Natural killer cell treated with Interleukin-12 subunit alpha and Interleukin-12 subunit beta and Interleukin-15 and Interleukin-18, amount 100 ng/mL, for 72 hours (primary cell): ENCODE results near the gene LCE3C. TPM values are rescaled to one million over a fixed set of nuclear protein-coding genes. Genes with fewer than 3 reads are reported as not detected.

Experiments used
- ATAC-seq, 2 donors: fragments of 150-1000 bp; cut with Tn5 transposase in 1 of 2; sonication (Bioruptor Pico), chemical (Tn5 transposase) in 1 of 2; 2 replicates each; pipeline ENCODE4 v1.10.0; 2021
- DNase-seq: peaks from one replicate; pipeline ENCODE4 v3.0.0; 2022; ENCODE audit warnings: low spot score
- H3K27ac Mint-ChIP-seq, 2 donors: 1 replicate in 1 of 2; 2 replicates in 1 of 2; pipeline ENCODE4 v1.8.0; 2022; ENCODE audit warnings: mixed read lengths in 2 of 2, mild to moderate bottlenecking in 1 of 2, moderate library complexity in 1 of 2
- H3K27me3 Mint-ChIP-seq, 2 donors: 1 replicate in 1 of 2; 2 replicates in 1 of 2; pipeline ENCODE4 v1.8.0; 2022; ENCODE audit warnings: mixed read lengths in 2 of 2
- H3K36me3 Mint-ChIP-seq: one replicate; pipeline ENCODE4 v1.8.0; 2022; ENCODE audit warnings: mixed read lengths
- H3K4me1 Mint-ChIP-seq, 2 donors: 1 replicate in 1 of 2; 2 replicates in 1 of 2; pipeline ENCODE4 v1.8.0; 2022; ENCODE audit warnings: low read depth in 2 of 2, mixed read lengths in 2 of 2, mild to moderate bottlenecking in 1 of 2
- H3K4me3 Mint-ChIP-seq: one replicate; pipeline ENCODE4 v1.8.0; 2022; ENCODE audit warnings: mixed read lengths
- H3K9me3 Mint-ChIP-seq: 2 replicates; pipeline ENCODE4 v1.8.0; 2022; ENCODE audit warnings: mixed read lengths
- total RNA-seq, 2 donors: library from RNA; stranded (reverse); gene quantifications; one replicate each; pipeline ENCODE4 v1.2.3, GENCODE V29; 2022

The LCE3C gene
- total RNA-seq, 2 donors from 2014 or later: not detected

- peaks cover 3 to 4% of the 10 kb centered on the region in 2 donors for H3K4me1 Mint-ChIP-seq
- H3K27me3 Mint-ChIP-seq: peaks cover 23 to 39% of the 10 kb centered on the region in 2 donors
- peaks cover 5% of the 10 kb centered on the region for H3K36me3 Mint-ChIP-seq
- DNase-seq (no peak), ATAC-seq (peak; percentile 41 to 48)
- no peak overlapping the region for H3K27ac Mint-ChIP-seq
- no peak overlapping the region for H3K4me3 Mint-ChIP-seq
- H3K9me3 Mint-ChIP-seq: peaks cover 5% of the 10 kb centered on the region
Observed at GRCh38 chr1:152623203-152623844, 23.3 kb downstream of the LCE3C start.

GRCh38 chr1:152626744-152627143, 26.7 kb downstream of the LCE3C start:
- no peak for DNase-seq
- Mint-ChIP-seq H3K9me3 (no peaks in the 10 kb centered on the region), H3K36me3 (no peaks in the 10 kb centered on the region), H3K4me3 (no peak overlapping the region), H3K27ac (no peak overlapping the region), H3K4me1 (peaks cover 3 to 4% of the 10 kb centered on the region in 2 donors), H3K27me3 (peaks cover 25 to 54% of the 10 kb centered on the region in 2 donors)
- no peak for ATAC-seq

GRCh38 chr1:152630596-152630995, 30.6 kb downstream of the LCE3C start:
- ATAC-seq: no peak
- Mint-ChIP-seq H3K4me1 (no peaks in the 10 kb centered on the region), H3K9me3 (no peaks in the 10 kb centered on the region), H3K27me3 (peaks cover 20 to 54% of the 10 kb centered on the region in 2 donors), H3K36me3 (no peaks in the 10 kb centered on the region), H3K4me3 (no peak overlapping the region), H3K27ac (no peak overlapping the region)
- no peak for DNase-seq

- no peaks in the 10 kb centered on the region for H3K9me3 Mint-ChIP-seq
- no peak overlapping the region for H3K27ac Mint-ChIP-seq
- no peaks in the 10 kb centered on the region for H3K4me1 Mint-ChIP-seq
- DNase-seq (no peak), ATAC-seq (no peak)
- H3K4me3 Mint-ChIP-seq: no peak overlapping the region
- no peaks in the 10 kb centered on the region for H3K36me3 Mint-ChIP-seq
- peaks cover 8 to 11% of the 10 kb centered on the region in 2 donors for H3K27me3 Mint-ChIP-seq
Observed at GRCh38 chr1:152640351-152640750, 40.3 kb downstream of the LCE3C start.

GRCh38 chr1:152643945-152644344, 43.9 kb downstream of the LCE3C start:
- Mint-ChIP-seq H3K36me3 (no peaks in the 10 kb centered on the region), H3K4me1 (no peaks in the 10 kb centered on the region), H3K4me3 (no peak overlapping the region), H3K27ac (no peak overlapping the region), H3K9me3 (no peaks in the 10 kb centered on the region), H3K27me3 (peaks cover 20 to 21% of the 10 kb centered on the region in 2 donors)
- DNase-seq: no peak
- no peak for ATAC-seq

- ATAC-seq (no peak), DNase-seq (no peak)
- Mint-ChIP-seq H3K4me1 (no peaks in the 10 kb centered on the region), H3K27me3 (peaks cover 26 to 29% of the 10 kb centered on the region in 2 donors), H3K27ac (no peak overlapping the region), H3K4me3 (no peak overlapping the region), H3K9me3 (no peaks in the 10 kb centered on the region), H3K36me3 (no peaks in the 10 kb centered on the region)
Observed at GRCh38 chr1:152645146-152645545, 45.1 kb downstream of the LCE3C start.

GRCh38 chr1:152646656-152647055, 46.6 kb downstream of the LCE3C start:
- ATAC-seq (no peak), DNase-seq (no peak)
- no peaks in the 10 kb centered on the region for H3K36me3 Mint-ChIP-seq
- H3K27ac Mint-ChIP-seq: no peak overlapping the region
- no peak overlapping the region for H3K4me3 Mint-ChIP-seq
- no peaks in the 10 kb centered on the region for H3K9me3 Mint-ChIP-seq
- no peaks in the 10 kb centered on the region for H3K4me1 Mint-ChIP-seq
- peaks cover 33 to 37% of the 10 kb centered on the region in 2 donors for H3K27me3 Mint-ChIP-seq

Other genes starting within 250 kb of the LCE3C start
- not detected for gene FLG2, start 240.2 kb upstream of the LCE3C start, total RNA-seq
- gene CRNN, start 186.0 kb upstream of the LCE3C start, total RNA-seq: not detected
- not detected for gene LCE5A, start 89.4 kb upstream of the LCE3C start, total RNA-seq
- gene CRCT1, start 85.8 kb upstream of the LCE3C start, total RNA-seq: not detected
- not detected for gene LCE3E, start 33.5 kb upstream of the LCE3C start, total RNA-seq
- gene LCE3D, start 19.7 kb upstream of the LCE3C start, total RNA-seq: not detected
- gene LCE3B, start 13.6 kb downstream of the LCE3C start, total RNA-seq: not detected
- not detected for gene LCE3A, start 22.9 kb downstream of the LCE3C start, total RNA-seq
- gene LCE2D, start 63.1 kb downstream of the LCE3C start, total RNA-seq: not detected
- gene LCE2C, start 75.0 kb downstream of the LCE3C start, total RNA-seq: not detected
- gene LCE2B, start 85.9 kb downstream of the LCE3C start, total RNA-seq: not detected
- gene LCE2A, start 98.1 kb downstream of the LCE3C start, total RNA-seq: not detected
- gene LCE4A, start 107.9 kb downstream of the LCE3C start, total RNA-seq: not detected
- gene KPRP, start 157.8 kb downstream of the LCE3C start, total RNA-seq: not detected
- not detected for gene LCE1F, start 174.9 kb downstream of the LCE3C start, total RNA-seq
- not detected for gene LCE1E, start 186.0 kb downstream of the LCE3C start, total RNA-seq
- gene LCE1D, start 196.5 kb downstream of the LCE3C start, total RNA-seq: not detected
- not detected for gene LCE1C, start 206.4 kb downstream of the LCE3C start, total RNA-seq
- gene LCE1B, start 211.7 kb downstream of the LCE3C start, total RNA-seq: not detected
- gene LCE1A, start 227.2 kb downstream of the LCE3C start, total RNA-seq: not detected
- gene LCE6A, start 242.6 kb downstream of the LCE3C start, total RNA-seq: not detected